HL-60 (cell line): ENCODE results near the gene RELN.

Experiments used
- DNase-seq, 2 experiments: peaks; one replicate each; pipeline ENCODE4 v3.0.0-alpha.2; 2010 to 2020; ENCODE audit warnings: low read depth in 1 of 2, low spot score in 1 of 2
- H3K27ac ChIP-seq: fragments of 250-450 bp; sonication (Bioruptor Pico); replicated peaks from 2 replicates; pipeline ENCODE4 v1.5.1; 2020; ENCODE audit warnings: mild to moderate bottlenecking, moderate library complexity
- H3K27me3 ChIP-seq: fragments of 250-450 bp; sonication (Bioruptor Pico); 2 replicates; pipeline ENCODE4 v1.5.1; 2021; ENCODE audit warnings: mild to moderate bottlenecking, moderate library complexity; ENCODE audit not compliant: insufficient read depth, poor library complexity, severe bottlenecking
- H3K4me3 ChIP-seq: replicated peaks from 2 replicates; pipeline ENCODE4 v1.5.1; 2011; ENCODE audit warnings: mild to moderate bottlenecking, control low read depth, low read length; ENCODE audit not compliant: insufficient read depth
- CTCF ChIP-seq: IDR thresholded peaks from one replicate; pipeline ENCODE4 v1.5.1; 2011; ENCODE audit warnings: low read length, control low read depth, inconsistent platforms; ENCODE audit not compliant: insufficient read depth
- GABPA ChIP-seq: IDR thresholded peaks from 2 replicates; pipeline ENCODE4 v1.6.1; 2012; ENCODE audit warnings: low read depth
- POLR2AphosphoS5 ChIP-seq: IDR thresholded peaks from 2 replicates; pipeline ENCODE4 v1.6.1; 2012; ENCODE audit warnings: low read depth
- REST ChIP-seq: IDR thresholded peaks from 2 replicates; pipeline ENCODE4 v1.6.1; 2012; ENCODE audit warnings: low read depth; ENCODE audit not compliant: insufficient replicate concordance
- SPI1 ChIP-seq: IDR thresholded peaks from 2 replicates; pipeline ENCODE4 v1.6.1; 2012; ENCODE audit warnings: low read depth, mild to moderate bottlenecking, borderline replicate concordance

RELN gene

GRCh38 chr7:103889451-103889850 is 100.0 kb downstream of the RELN start:
- Histone ChIP-seq H3K4me3 (no peak overlapping the region), H3K27ac (no peak overlapping the region), H3K27me3 (no peaks in the 10 kb centered on the region)
- TF ChIP-seq CTCF: no peak
- no peak for TF ChIP-seq GABPA
- no peak for TF ChIP-seq REST
- TF ChIP-seq SPI1: no peak
- TF ChIP-seq POLR2AphosphoS5: no peak
- no peak for DNase-seq

- H3K4me3 ChIP-seq: no peak overlapping the region
- no peak for TF ChIP-seq GABPA
- no peak for TF ChIP-seq CTCF
- no peak for TF ChIP-seq REST
- TF ChIP-seq SPI1: no peak
- no peak for TF ChIP-seq POLR2AphosphoS5
- H3K27me3 ChIP-seq: no peaks in the 10 kb centered on the region
- H3K27ac ChIP-seq: no peak overlapping the region
- no peak for DNase-seq
These were observed 100.8 kb downstream of the RELN start for GRCh38 chr7:103888603-103889153.

GRCh38 chr7:103887853-103888602 is 101.4 kb downstream of the RELN start:
- no peak for DNase-seq
- no peak for TF ChIP-seq CTCF
- TF ChIP-seq REST: no peak
- TF ChIP-seq SPI1: no peak
- no peak for TF ChIP-seq GABPA
- TF ChIP-seq POLR2AphosphoS5: no peak
- no peak overlapping the region for H3K27ac ChIP-seq
- H3K27me3 ChIP-seq: no peaks in the 10 kb centered on the region
- H3K4me3 ChIP-seq: no peak overlapping the region
